Body of pancreas (tissue), 4 donors: Measurements from ENCODE around the gene ANO4.

Experiments used
- POLR2A ChIP-seq, 3 donors: fragments of 450-650 bp; IDR thresholded peaks; one replicate each; pipeline ENCODE4 v1.6.1; 2016; ENCODE audit warnings: antibody characterized with exemption in 3 of 3, mild to moderate bottlenecking in 2 of 3
- TF ChIP-seq, protein P1 (sequence below), 7 experiments: fragments of 450-650 bp in 4 of 7; fragments of 200-600 bp in 3 of 7; sonication (generic) in 3 of 7; IDR thresholded peaks; one replicate each; pipeline ENCODE4 v1.5.1; 2016 to 2019; ENCODE audit warnings: antibody characterized with exemption in 7 of 7

DNA sequence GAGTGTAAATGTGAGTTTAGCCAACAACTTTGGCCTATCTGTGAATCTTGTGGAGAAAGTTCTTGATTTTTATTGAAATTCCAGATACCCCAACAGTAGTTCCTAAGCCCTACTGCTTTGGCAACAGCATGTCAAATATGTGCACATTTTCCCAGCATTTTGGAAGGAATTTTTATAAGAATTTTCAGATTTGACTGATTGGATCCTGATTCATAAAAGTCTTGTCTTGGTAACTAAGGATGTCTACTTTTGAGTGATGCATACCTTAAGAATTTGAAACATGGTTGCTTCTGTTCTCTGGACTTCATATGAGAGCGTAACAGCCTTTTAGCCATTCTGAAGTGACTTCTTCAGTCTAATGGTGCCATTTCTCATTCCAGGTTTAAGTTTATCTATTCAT is 106.7 kb downstream of the ANO4 start:
- TF ChIP-seq, protein P1, sequence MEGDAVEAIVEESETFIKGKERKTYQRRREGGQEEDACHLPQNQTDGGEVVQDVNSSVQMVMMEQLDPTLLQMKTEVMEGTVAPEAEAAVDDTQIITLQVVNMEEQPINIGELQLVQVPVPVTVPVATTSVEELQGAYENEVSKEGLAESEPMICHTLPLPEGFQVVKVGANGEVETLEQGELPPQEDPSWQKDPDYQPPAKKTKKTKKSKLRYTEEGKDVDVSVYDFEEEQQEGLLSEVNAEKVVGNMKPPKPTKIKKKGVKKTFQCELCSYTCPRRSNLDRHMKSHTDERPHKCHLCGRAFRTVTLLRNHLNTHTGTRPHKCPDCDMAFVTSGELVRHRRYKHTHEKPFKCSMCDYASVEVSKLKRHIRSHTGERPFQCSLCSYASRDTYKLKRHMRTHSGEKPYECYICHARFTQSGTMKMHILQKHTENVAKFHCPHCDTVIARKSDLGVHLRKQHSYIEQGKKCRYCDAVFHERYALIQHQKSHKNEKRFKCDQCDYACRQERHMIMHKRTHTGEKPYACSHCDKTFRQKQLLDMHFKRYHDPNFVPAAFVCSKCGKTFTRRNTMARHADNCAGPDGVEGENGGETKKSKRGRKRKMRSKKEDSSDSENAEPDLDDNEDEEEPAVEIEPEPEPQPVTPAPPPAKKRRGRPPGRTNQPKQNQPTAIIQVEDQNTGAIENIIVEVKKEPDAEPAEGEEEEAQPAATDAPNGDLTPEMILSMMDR (IDR thresholded peaks at IDR 0.05): no peak
- TF ChIP-seq POLR2A (IDR thresholded peaks at IDR 0.05): no peak
